ENCODE data around the gene FGFBP2. TPM values are rescaled to one million over a fixed set of nuclear protein-coding genes. Genes with fewer than 3 reads are reported as not detected.

FGFBP2 gene
- total and polyA plus RNA-seq, 2 donors from 2014 or later = 0.72 TPM; not detected in 1

GRCh38 chr4:16001484-16001858, 38.5 kb upstream of the FGFBP2 start:
- no peaks in the 10 kb centered on the region for H3K36me3 ChIP-seq (ENCODE audit: control insufficient read depth in 2 of 3, insufficient read depth in 3 of 3, low read length in 3 of 3)
- intact Hi-C loops (cut with DNase I) = no loop called here
- H3K27me3 ChIP-seq (ENCODE audit: control insufficient read depth, insufficient read depth, low read length) = no peaks in the 10 kb centered on the region
- FAIRE-seq (peak; percentile 8), DNase-seq (peak in 4 of 5 donors; percentile 76 to 87 (median 82))
- TF ChIP-seq CTCF (IDR thresholded peaks at IDR 0.05; ENCODE audit: borderline replicate concordance, extremely low read depth, insufficient read depth) = peak; percentile 85
- H3K27ac ChIP-seq (ENCODE audit: low read depth in 2 of 2, low read length in 2 of 2) = no peak overlapping the region
- peaks cover 0 to 2% (median 0%) of the 10 kb centered on the region in 3 donors for H3K4me1 ChIP-seq (ENCODE audit: control insufficient read depth in 2 of 3, insufficient read depth in 2 of 3, low read depth in 1 of 3, low read length in 3 of 3)
- H3K4me3 ChIP-seq (ENCODE audit: low read length in 3 of 3) = no peak overlapping the region
- no peaks in the 10 kb centered on the region for H3K9me3 ChIP-seq (ENCODE audit: control insufficient read depth in 2 of 3, insufficient read depth in 1 of 3, low read length in 3 of 3)
- no peak overlapping the region for H3K9ac ChIP-seq (ENCODE audit: low read length in 3 of 3)

GRCh38 chr4:16000708-16001483, 37.9 kb upstream of the FGFBP2 start:
- intact Hi-C loops (cut with DNase I) = no loop called here
- no peak for TF ChIP-seq CTCF (IDR thresholded peaks at IDR 0.05; ENCODE audit: borderline replicate concordance, extremely low read depth, insufficient read depth)
- Histone ChIP-seq H3K36me3 (ENCODE audit: control insufficient read depth in 2 of 3, insufficient read depth in 3 of 3, low read length in 3 of 3) (no peaks in the 10 kb centered on the region), H3K27ac (ENCODE audit: low read depth in 2 of 2, low read length in 2 of 2) (no peak overlapping the region), H3K4me3 (ENCODE audit: low read length in 3 of 3) (no peak overlapping the region), H3K9me3 (ENCODE audit: control insufficient read depth in 2 of 3, insufficient read depth in 1 of 3, low read length in 3 of 3) (no peaks in the 10 kb centered on the region), H3K9ac (ENCODE audit: low read length in 3 of 3) (no peak overlapping the region), H3K27me3 (ENCODE audit: control insufficient read depth, insufficient read depth, low read length) (no peaks in the 10 kb centered on the region), H3K4me1 (ENCODE audit: control insufficient read depth in 2 of 3, insufficient read depth in 2 of 3, low read depth in 1 of 3, low read length in 3 of 3) (peaks cover 0 to 2% (median 0%) of the 10 kb centered on the region in 3 donors)
- DNase-seq = peak in 1 of 5 donors; percentile 38
- FAIRE-seq = no peak

GRCh38 chr4:15996773-15997172, 33.8 kb upstream of the FGFBP2 start:
- no peak overlapping the region for H3K27ac ChIP-seq (ENCODE audit: low read depth in 2 of 2, low read length in 2 of 2)
- peaks cover 0 to 2% (median 0%) of the 10 kb centered on the region in 3 donors for H3K4me1 ChIP-seq (ENCODE audit: control insufficient read depth in 2 of 3, insufficient read depth in 2 of 3, low read depth in 1 of 3, low read length in 3 of 3)
- H3K9ac ChIP-seq (ENCODE audit: low read length in 3 of 3) = no peak overlapping the region
- H3K9me3 ChIP-seq (ENCODE audit: control insufficient read depth in 2 of 3, insufficient read depth in 1 of 3, low read length in 3 of 3) = no peaks in the 10 kb centered on the region
- FAIRE-seq (no peak), DNase-seq (no peak)
- H3K4me3 ChIP-seq (ENCODE audit: low read length in 3 of 3) = no peak overlapping the region
- no peak for TF ChIP-seq CTCF (IDR thresholded peaks at IDR 0.05; ENCODE audit: borderline replicate concordance, extremely low read depth, insufficient read depth)
- no peaks in the 10 kb centered on the region for H3K36me3 ChIP-seq (ENCODE audit: control insufficient read depth in 2 of 3, insufficient read depth in 3 of 3, low read length in 3 of 3)
- H3K27me3 ChIP-seq (ENCODE audit: control insufficient read depth, insufficient read depth, low read length) = no peaks in the 10 kb centered on the region
- intact Hi-C loops (cut with DNase I) = no loop called here
